ENCODE measurements around the gene TTC16.
"Not testable (repeated sequence)": the region's sequence is repeated elsewhere in the genome, so short reads cannot be mapped to it uniquely, and the experiment has no call there.

Gene TTC16

GRCh38 chr9:127767909-127768331, 52.0 kb downstream of the TTC16 start:
- no peak for DNase-seq (ENCODE audit: low read depth, low spot score)

- no peak for DNase-seq (ENCODE audit: low read depth, low spot score)
Observed at GRCh38 chr9:127768698-127769097, 52.8 kb downstream of the TTC16 start.

GRCh38 chr9:127769101-127769500, 53.2 kb downstream of the TTC16 start:
- no peak for DNase-seq (ENCODE audit: low read depth, low spot score)

GRCh38 chr9:127769929-127770582, 54.2 kb downstream of the TTC16 start:
- DNase-seq (ENCODE audit: low read depth, low spot score), result no peak

GRCh38 chr9:127770583-127770904, 54.7 kb downstream of the TTC16 start:
- DNase-seq (ENCODE audit: low read depth, low spot score), result no peak

GRCh38 chr9:127770905-127771569, 55.2 kb downstream of the TTC16 start:
- DNase-seq (ENCODE audit: low read depth, low spot score), result peak; percentile 81

- DNase-seq (ENCODE audit: low read depth, low spot score), result no peak
Observed at GRCh38 chr9:127771570-127772189, 55.8 kb downstream of the TTC16 start.

- no peak for DNase-seq (ENCODE audit: low read depth, low spot score)
Observed at GRCh38 chr9:127772603-127773002, 56.7 kb downstream of the TTC16 start.

- no peak for DNase-seq (ENCODE audit: low read depth, low spot score)
Observed at GRCh38 chr9:127773272-127773671, 57.4 kb downstream of the TTC16 start.

- no peak for DNase-seq (ENCODE audit: low read depth, low spot score)
Observed at GRCh38 chr9:127773981-127774380, 58.1 kb downstream of the TTC16 start.

GRCh38 chr9:127776195-127776923, 60.5 kb downstream of the TTC16 start:
- DNase-seq (ENCODE audit: low read depth, low spot score), result no peak

- DNase-seq (ENCODE audit: low read depth, low spot score), result no peak
Observed at GRCh38 chr9:127776924-127777289, 61.0 kb downstream of the TTC16 start.

- DNase-seq (ENCODE audit: low read depth, low spot score), result no peak
Observed at GRCh38 chr9:127777368-127777980, 61.6 kb downstream of the TTC16 start.

GRCh38 chr9:127778280-127779135, 62.6 kb downstream of the TTC16 start, which contains the start of gene SH2D3C:
SH2D3C (minus strand) TSS chr9:127778666; CDS start chr9:127778627, 39 bp downstream.
- DNase-seq (ENCODE audit: low read depth, low spot score), result no peak

- DNase-seq (ENCODE audit: low read depth, low spot score), result no peak
Observed at GRCh38 chr9:127779136-127779981, 63.5 kb downstream of the TTC16 start.

- no peak for DNase-seq (ENCODE audit: low read depth, low spot score)
Observed at GRCh38 chr9:127780126-127780885, 64.4 kb downstream of the TTC16 start.

GRCh38 chr9:127780909-127781308, 65.0 kb downstream of the TTC16 start:
- DNase-seq (ENCODE audit: low read depth, low spot score), result not testable (repeated sequence)
